ENCODE results near the gene UBAP1.
"Not testable (repeated sequence)": the region's sequence is repeated elsewhere in the genome, so short reads cannot be mapped to it uniquely, and the experiment has no call there.

Gene UBAP1

DNA sequence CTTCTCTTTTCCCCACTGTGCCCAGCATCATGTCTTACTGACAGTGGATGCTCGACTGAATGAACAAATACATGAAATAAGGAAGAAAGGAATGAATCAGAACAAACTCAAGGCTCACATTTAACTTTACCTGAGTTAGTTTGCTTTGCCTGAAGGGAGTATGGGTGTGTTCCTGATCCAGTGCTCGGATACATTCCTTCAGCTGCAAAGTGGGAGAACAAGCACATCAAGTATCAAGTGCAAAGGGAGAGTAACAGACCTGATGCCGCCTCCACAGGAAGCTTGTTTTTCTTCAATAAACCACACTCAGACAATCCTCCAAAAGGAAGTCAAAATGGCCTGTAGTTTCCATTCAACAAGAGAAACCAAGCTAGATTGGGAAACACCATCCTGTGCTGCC is 84.1 kb downstream of the UBAP1 start:
- DNase-seq (ENCODE audit: low spot score): no peak

DNA sequence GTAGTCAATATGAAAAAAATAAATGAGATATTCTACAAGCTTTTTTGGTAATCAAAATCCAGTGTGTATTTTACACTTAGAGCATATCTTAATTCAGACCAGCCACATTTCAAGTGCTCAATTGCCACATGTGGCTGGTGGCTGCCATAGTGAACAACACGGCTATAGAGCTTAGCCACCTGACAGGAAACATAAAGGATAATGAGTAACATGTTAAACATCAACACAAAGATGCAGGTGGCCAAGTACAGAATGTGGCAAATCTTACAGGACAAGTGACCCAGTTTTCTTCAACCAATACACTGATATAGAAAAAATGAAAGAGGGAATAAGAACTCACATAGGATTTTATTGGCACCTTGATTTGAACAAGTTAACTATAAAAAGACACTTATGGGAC is 88.8 kb downstream of the UBAP1 start:
- DNase-seq (ENCODE audit: low spot score): no peak

DNA sequence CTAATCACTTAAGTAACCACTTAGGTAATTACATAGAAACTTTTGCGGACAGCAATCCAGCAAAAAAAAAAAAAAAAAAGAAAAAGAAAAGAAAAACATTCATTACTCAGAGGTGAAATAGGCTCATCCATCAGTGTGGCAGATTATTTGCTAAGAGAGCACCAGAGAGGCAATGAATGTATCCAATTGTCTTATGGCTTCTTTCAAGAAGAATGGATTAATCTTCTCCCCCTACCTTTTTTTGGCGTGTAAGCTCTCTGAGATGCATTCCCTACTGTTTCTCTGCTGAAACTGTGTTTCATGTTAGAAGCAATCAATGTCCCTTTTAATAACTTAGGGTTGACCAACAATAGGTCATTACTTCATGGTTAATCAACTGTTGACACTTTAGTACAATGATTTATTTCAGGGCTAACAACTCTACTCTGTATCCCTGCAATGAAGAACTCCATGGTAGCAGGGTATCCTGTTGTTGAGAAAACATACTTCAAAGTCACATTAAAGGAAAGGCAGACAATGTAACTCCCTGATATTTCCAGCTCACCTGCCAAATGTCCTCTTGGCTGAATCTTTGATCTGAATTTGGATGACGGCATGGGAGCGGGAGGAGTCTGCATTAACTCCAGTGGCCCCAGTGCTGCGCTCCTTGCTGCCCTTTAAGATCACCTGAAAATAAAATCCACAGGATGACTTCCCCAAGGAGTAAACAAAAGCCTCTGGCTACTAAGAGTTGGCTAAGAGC is 92.6 kb downstream of the UBAP1 start:
- no peak for DNase-seq (ENCODE audit: low spot score)

DNA sequence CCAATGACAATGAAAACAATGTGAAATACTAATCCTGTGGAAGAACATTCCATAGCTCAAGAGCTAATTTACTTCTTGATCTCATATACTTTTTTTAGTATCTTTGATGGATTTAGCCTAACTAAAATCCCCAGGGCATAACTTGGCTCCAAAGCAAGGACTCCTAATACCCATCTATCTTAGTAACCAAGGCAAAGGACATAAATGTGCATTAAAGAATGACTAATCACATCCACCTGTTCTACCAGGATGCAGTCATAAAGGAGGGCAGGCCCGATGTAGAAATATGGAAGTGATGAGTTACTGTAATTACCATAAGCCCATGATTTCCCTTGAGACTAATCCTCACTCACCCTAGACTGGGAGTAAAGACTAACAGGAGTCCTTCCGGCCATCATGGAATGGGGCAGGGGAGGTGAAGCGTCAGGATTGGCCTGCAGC is 93.3 kb downstream of the UBAP1 start:
- DNase-seq (ENCODE audit: low spot score): no peak

DNA sequence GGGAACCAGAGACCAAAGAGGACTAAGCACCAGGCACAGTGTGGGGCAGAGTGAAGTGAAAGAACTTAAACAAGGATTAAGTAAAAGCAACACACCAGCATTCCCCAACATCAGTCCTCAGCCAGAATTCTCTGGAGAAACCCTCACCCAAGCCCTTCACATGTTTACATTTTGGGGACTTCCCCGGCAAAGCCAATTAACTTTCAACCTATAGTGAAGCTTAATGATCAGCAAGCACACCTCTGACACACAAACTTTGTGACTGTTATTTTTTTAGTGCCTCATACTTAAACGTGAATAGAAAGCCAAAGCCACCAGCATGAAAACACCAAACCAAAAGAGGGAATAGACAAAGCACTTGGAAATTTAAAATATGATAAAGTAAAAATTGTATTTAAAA is 94.7 kb downstream of the UBAP1 start:
- not testable (repeated sequence) for DNase-seq (ENCODE audit: low spot score)

DNA sequence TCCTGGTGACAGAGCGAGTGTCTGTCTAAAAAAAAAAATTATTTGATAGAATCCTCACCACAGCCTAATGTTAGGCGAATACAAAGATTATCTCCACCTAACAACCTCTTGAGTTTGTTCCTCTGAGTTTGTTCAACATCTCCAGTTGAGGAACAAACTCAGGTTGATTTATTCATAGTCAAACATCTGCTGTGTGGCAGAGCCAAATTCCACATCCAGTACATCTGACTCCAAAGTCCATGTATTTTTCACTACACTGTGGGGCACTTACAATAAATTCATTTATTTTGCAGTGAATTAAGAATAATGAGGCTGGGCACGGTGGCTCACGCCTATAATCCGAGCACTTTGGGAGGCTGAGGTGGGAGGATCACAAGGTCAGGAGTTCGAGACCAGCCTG is 97.0 kb downstream of the UBAP1 start:
- DNase-seq (ENCODE audit: low spot score): no peak

DNA sequence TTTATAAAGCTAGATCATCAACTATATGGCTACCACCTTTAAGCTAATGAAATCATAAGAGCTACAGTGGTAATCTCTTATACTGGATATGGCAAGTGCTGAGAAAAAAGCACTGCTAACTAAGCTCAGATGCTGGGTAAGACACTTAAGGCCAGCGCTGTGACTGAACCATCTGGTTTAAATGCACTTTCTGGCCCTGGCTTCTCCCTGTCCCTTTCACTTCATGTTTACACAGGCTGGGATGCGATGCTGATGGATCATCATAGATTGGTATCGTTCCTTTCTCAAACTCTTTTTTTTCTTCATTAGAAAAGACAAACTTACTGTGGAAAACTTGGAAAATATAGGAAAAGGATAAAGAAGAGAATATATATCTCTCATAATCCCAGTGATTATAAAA is 97.9 kb downstream of the UBAP1 start:
- DNase-seq (ENCODE audit: low spot score): no peak

DNA sequence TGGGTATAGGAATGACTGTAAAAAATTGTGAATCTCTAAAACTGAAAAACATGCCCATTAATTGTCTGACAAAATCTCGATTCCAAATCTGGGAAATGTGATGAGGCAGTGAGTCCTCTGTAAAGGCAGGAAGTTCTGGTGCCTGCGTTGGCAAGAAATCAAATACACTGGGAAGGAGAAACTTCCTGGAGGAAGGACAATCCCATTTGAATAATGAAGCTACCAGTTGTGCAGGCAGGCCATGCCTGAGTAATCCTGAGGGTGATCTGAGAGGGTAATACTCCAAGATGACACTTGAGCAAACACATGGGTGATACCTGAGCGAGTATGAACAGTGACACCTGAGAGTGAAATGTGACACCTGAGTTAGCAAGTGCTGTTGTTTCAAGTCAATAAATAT is 100.6 kb downstream of the UBAP1 start:
- no peak for DNase-seq (ENCODE audit: low spot score)

DNA sequence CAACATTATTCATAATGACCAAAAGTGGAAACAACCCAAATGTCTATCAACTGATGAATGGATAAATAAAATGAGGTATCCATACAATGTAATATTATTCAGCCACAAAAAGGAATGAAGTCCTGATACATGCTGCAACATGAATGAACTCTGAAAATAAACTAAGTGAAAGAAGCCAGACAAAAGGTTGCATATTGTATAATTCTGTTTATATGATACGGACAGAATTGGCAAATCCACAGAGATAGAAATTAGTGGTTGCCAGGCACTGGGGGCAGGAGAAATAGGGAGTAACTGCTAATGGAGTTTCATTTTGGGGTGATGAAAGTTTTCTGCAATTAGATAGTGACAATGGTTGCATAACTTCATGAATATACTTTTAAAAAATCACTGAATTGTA is 103.3 kb downstream of the UBAP1 start:
- DNase-seq (ENCODE audit: low spot score): no peak

DNA sequence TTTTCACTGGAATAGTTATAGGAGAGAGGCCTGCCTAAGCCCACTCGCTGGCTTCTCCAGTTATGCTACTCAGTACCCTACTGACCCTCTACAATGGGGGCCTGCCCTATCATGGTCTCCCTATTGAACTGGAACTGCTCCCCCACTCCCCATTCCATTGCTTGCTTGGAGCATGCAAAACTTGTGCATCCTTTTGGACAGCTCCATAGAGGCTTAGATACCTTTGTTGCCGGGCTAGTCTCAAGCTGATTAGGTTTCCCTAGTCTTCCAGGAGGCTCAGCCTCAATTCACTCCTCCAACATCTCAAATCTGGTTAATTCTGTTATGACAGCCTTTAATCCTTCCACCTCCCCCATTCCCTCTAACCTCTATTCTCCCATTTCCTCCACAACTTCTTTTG is 110.3 kb downstream of the UBAP1 start:
- DNase-seq (ENCODE audit: low spot score): no peak

DNA sequence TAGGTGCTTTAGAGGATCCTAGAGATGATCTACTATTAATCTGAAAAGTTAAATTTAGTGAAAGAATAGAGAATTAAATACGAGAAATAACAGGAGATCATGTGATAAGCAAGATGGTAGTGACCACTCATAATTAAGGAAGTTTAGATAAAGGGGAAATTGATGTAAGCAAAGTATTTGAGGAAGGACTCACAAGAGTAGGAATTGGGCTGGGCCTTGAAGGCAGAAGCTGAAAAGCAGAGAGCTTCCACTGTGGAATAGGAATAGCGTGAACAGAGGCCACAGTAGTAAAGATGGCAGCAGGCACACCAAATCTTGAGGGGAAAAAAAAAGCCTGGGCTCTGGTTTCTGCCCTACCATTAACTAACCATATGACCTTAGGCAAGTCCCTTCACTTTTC is 112.2 kb downstream of the UBAP1 start:
- no peak for DNase-seq (ENCODE audit: low spot score)

DNA sequence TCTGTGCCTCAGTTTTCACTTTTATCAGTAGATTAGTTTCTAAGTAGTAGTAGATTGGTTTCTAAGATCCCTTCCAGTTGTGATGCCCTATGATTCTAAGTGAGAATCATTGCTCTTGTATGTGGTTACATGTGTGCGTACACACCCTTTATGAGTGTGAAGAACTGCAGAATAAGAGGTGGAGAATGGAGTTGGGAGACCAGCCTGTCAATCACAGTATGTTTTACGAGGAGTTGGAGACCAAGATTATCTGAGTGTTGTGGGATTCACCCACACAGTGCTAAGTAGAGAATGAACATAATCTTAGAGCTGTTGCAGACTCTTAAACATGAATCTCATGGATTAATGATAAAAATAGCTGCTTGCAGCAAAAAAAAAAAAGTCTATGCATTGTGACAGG is 112.6 kb downstream of the UBAP1 start:
- no peak for DNase-seq (ENCODE audit: low spot score)

DNA sequence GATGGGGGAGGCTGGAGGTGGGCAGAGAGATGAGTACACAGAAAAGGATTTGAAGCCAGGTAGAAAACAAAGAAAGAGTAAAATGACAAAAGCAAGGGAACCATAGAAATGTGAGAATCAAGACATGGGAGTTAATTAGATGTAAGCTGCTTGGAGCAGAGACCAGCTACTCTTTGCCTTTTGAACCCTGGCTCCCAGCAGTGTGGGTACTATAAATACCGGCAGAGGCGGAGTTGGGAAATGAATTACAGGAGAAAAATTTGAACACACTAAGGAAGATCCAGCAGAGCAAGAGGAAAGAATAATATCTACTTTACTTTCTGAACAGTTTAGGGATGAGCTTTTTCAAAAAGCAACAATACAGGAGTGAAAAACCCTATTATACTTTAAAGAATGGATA is 113.7 kb downstream of the UBAP1 start:
- DNase-seq (ENCODE audit: low spot score): no peak

DNA sequence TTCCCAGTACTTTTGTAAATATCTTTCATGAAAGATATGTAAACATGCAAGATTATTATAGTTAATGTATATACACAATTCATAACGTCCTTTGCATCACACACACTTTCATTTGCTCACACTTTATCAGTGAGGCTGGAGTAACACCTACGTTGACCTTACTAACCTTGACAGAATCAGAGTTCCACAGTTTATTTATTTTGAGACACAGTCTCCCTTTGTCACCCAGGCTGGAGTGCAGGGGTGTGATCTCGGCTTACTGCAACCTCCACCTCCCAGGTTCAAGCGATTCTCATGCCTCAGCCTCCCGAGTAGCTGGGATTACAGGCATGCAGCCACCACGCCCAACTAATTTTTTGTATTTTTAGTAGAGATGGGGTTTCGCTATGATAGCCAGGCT is 122.2 kb downstream of the UBAP1 start:
- not testable (repeated sequence) for DNase-seq (ENCODE audit: low spot score)

Measured in hematopoietic multipotent progenitor cell treated with erythropoietin and hydrocortisone succinate and interleukin-3 and kit ligand, for 17 days (in vitro differentiated cells).